ENCODE measurements around the gene PURA. TPM values are rescaled to one million over a fixed set of nuclear protein-coding genes. Genes with fewer than 3 reads are reported as not detected.

The PURA gene
- total and polyA plus RNA-seq, 8 donors: 8.3 to 25.0 (median 10.4) TPM

GRCh38 chr5:140114341-140115185 lies 654 bp downstream of the PURA start:
- intact Hi-C loops (cut with DNase I): no loop called here
- ATAC-seq (peak; percentile 67), DNase-seq (peak; percentile 51 to 93 (median 61))
- Histone ChIP-seq H3K36me3 (no peaks in the 10 kb centered on the region), H3K27ac (peak overlapping the region; percentile 89 to 91), H3K4me3 (peak overlapping the region; percentile 49 to 68), H3K27me3 (peaks cover 0 to 38% of the 10 kb centered on the region in 2 donors), H3K4me1 (peaks cover 26 to 65% of the 10 kb centered on the region in 2 donors), H3K9me3 (no peaks in the 10 kb centered on the region)
- TF ChIP-seq CTCF (IDR thresholded peaks at IDR 0.05): no peak

- Histone ChIP-seq H3K9me3 (no peaks in the 10 kb centered on the region), H3K4me3 (peak overlapping the region; percentile 49 to 68), H3K27me3 (peaks cover 0 to 32% of the 10 kb centered on the region in 2 donors), H3K27ac (peak overlapping the region in 1 of 2 donors; percentile 89), H3K36me3 (no peaks in the 10 kb centered on the region), H3K4me1 (peaks cover 23 to 65% of the 10 kb centered on the region in 2 donors)
- ATAC-seq (no peak), DNase-seq (no peak)
- no peak for TF ChIP-seq CTCF (IDR thresholded peaks at IDR 0.05)
- intact Hi-C loops (cut with DNase I): no loop called here
These were observed 1.2 kb downstream of the PURA start for GRCh38 chr5:140115186-140115500.

GRCh38 chr5:140116716-140117115 lies 2.8 kb downstream of the PURA start:
- H3K4me1 ChIP-seq: peaks cover 23 to 62% of the 10 kb centered on the region in 2 donors
- peaks cover 0 to 18% of the 10 kb centered on the region in 2 donors for H3K27me3 ChIP-seq
- TF ChIP-seq CTCF (IDR thresholded peaks at IDR 0.05): no peak
- intact Hi-C loops (cut with DNase I): no loop called here
- no peak overlapping the region for H3K27ac ChIP-seq
- no peak for ATAC-seq
- no peaks in the 10 kb centered on the region for H3K9me3 ChIP-seq
- H3K36me3 ChIP-seq: no peaks in the 10 kb centered on the region
- DNase-seq: no peak
- H3K4me3 ChIP-seq: no peak overlapping the region

- DNase-seq (no peak), ATAC-seq (no peak)
- no peak overlapping the region for H3K4me3 ChIP-seq
- H3K27ac ChIP-seq: no peak overlapping the region
- intact Hi-C loops (cut with DNase I): no loop called here
- no peak for TF ChIP-seq CTCF (IDR thresholded peaks at IDR 0.05)
- peaks cover 23 to 54% of the 10 kb centered on the region in 2 donors for H3K4me1 ChIP-seq
- no peaks in the 10 kb centered on the region for H3K9me3 ChIP-seq
- peaks cover 0 to 10% of the 10 kb centered on the region in 2 donors for H3K27me3 ChIP-seq
- H3K36me3 ChIP-seq: no peaks in the 10 kb centered on the region
These were observed 3.6 kb downstream of the PURA start for GRCh38 chr5:140117523-140117922.

GRCh38 chr5:140118302-140118936 lies 4.5 kb downstream of the PURA start:
- peaks cover 0 to under 1% of the 10 kb centered on the region in 2 donors for H3K27me3 ChIP-seq
- H3K4me1 ChIP-seq: peaks cover 21 to 54% of the 10 kb centered on the region in 2 donors
- no peak for ATAC-seq
- intact Hi-C loops (cut with DNase I): no loop called here
- no peaks in the 10 kb centered on the region for H3K9me3 ChIP-seq
- no peak overlapping the region for H3K4me3 ChIP-seq
- DNase-seq: no peak
- no peak for TF ChIP-seq CTCF (IDR thresholded peaks at IDR 0.05)
- H3K36me3 ChIP-seq: no peaks in the 10 kb centered on the region
- H3K27ac ChIP-seq: no peak overlapping the region
